ENCODE results near the gene KIAA1671. TPM values are rescaled to one million over a fixed set of nuclear protein-coding genes. Genes with fewer than 3 reads are reported as not detected.

KIAA1671 gene
- total RNA-seq, 1 donor: 10.7 TPM

- TF ChIP-seq, protein P1, sequence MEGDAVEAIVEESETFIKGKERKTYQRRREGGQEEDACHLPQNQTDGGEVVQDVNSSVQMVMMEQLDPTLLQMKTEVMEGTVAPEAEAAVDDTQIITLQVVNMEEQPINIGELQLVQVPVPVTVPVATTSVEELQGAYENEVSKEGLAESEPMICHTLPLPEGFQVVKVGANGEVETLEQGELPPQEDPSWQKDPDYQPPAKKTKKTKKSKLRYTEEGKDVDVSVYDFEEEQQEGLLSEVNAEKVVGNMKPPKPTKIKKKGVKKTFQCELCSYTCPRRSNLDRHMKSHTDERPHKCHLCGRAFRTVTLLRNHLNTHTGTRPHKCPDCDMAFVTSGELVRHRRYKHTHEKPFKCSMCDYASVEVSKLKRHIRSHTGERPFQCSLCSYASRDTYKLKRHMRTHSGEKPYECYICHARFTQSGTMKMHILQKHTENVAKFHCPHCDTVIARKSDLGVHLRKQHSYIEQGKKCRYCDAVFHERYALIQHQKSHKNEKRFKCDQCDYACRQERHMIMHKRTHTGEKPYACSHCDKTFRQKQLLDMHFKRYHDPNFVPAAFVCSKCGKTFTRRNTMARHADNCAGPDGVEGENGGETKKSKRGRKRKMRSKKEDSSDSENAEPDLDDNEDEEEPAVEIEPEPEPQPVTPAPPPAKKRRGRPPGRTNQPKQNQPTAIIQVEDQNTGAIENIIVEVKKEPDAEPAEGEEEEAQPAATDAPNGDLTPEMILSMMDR (IDR thresholded peaks at IDR 0.05; ENCODE audit: insufficient read depth, low read length): no peak
- no peak for DNase-seq (ENCODE audit: low read depth)
- H3K4me3 ChIP-seq (ENCODE audit: low read depth, low read length): no peak overlapping the region
These were observed 189.6 kb downstream of the KIAA1671 start for GRCh38 chr22:25142102-25142501.

DNA sequence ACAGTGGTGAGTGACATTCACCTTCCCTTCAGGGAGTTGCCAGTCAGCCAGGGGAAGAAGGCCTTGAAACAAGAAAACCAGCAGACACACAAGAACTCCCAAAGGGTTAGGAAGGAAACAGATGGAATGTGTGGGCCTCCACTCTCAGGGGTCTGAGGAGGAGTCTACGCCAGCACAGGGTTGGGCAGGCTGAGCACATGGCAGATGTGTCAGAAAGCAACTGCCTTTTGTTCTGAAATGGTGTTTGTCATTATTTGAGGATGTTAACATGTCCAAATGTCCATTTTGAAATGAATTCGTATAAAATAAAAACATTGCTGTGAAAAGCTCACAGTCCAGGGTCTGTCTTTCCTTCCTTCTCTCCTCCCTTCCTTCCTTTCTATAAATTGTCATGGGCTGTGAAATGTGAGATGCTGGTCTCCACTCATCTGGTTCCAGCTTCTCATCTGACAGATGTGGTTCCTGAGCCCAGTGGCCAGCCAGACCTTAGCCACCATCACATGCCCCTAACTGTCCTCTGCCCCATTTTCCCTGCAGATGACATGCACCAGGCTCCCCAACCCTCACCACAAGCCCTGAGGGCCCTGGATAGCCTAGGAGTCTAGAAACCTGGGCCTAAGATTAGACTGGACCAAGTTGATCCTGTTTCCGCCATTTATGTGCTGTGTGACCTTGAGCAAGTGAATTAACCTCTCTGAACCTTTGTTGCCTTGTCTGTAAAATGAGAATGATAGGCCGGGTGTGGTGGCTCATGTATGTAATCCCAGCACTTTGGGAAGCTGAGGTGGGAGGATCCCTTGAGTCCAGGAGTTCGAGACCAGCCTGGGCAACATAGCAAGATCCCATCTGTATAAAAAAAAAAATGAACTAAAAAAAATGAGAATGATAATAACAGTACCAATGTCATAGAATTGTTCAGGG lies 190.9 kb downstream of the KIAA1671 start:
- TF ChIP-seq, protein P1 (IDR thresholded peaks at IDR 0.05; ENCODE audit: insufficient read depth, low read length): no peak
- no peak overlapping the region for H3K4me3 ChIP-seq (ENCODE audit: low read depth, low read length)
- no peak for DNase-seq (ENCODE audit: low read depth)

DNA sequence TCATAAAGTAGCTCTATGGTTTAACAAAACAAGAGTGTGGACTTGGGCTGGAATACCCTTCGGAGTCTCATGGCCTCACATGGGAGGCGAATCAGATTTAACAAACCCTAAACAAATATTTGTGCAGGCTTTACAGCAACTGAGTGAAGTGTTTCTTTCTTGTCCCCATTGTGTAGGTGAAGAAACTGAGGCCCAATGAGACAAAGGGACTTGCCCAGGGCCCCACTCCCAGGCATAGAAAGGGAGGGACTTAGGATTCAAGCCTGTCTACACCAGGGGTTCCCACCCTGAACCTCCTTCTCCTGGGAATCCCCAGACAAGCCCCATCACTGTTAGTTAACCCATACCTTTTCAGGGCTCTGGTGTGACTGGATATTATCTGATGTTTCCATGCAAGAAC lies 192.0 kb downstream of the KIAA1671 start:
- no peak overlapping the region for H3K4me3 ChIP-seq (ENCODE audit: low read depth, low read length)
- TF ChIP-seq, protein P1 (IDR thresholded peaks at IDR 0.05; ENCODE audit: insufficient read depth, low read length): no peak
- DNase-seq (ENCODE audit: low read depth): no peak

- H3K4me3 ChIP-seq (ENCODE audit: low read depth, low read length): no peak overlapping the region
- DNase-seq (ENCODE audit: low read depth): peak; percentile 13
- TF ChIP-seq, protein P1 (IDR thresholded peaks at IDR 0.05; ENCODE audit: insufficient read depth, low read length): no peak
These were observed 193.8 kb downstream of the KIAA1671 start for GRCh38 chr22:25146307-25146706.

- TF ChIP-seq, protein P1 (IDR thresholded peaks at IDR 0.05; ENCODE audit: insufficient read depth, low read length): no peak
- no peak overlapping the region for H3K4me3 ChIP-seq (ENCODE audit: low read depth, low read length)
- DNase-seq (ENCODE audit: low read depth): no peak
These were observed 194.6 kb downstream of the KIAA1671 start for GRCh38 chr22:25146906-25147641.

GRCh38 chr22:25147642-25147928 lies 195.1 kb downstream of the KIAA1671 start:
- DNase-seq (ENCODE audit: low read depth): no peak
- TF ChIP-seq, protein P1 (IDR thresholded peaks at IDR 0.05; ENCODE audit: insufficient read depth, low read length): no peak
- no peak overlapping the region for H3K4me3 ChIP-seq (ENCODE audit: low read depth, low read length)

All from fibroblast of the aortic adventitia (primary cell).